Cardiac fibroblast (primary cell): ENCODE data around the gene IQCE.
A peak's percentile ranks its signal among the peaks of the same experiment; 100 is the strongest.

Source experiments
- DNase-seq, 2 donors: peaks; one replicate each; pipeline versions ENCODE4 v3.0.0 to v3.0.0-alpha.2; 2010; ENCODE audit warnings: low read depth in 2 of 2
- H3K4me3 ChIP-seq, 2 donors: replicated peaks in 1 of 2; 1 replicate in 1 of 2; 2 replicates in 1 of 2; pipeline ENCODE4 v1.5.1; 2011; ENCODE audit warnings: low read depth in 2 of 2, low read length in 2 of 2, mild to moderate bottlenecking in 2 of 2, moderate library complexity in 1 of 2
- CTCF ChIP-seq: IDR thresholded peaks from one replicate; pipeline ENCODE4 v1.5.1; 2011; ENCODE audit warnings: low read depth, mild to moderate bottlenecking, low read length, inconsistent platforms

Gene IQCE

GRCh38 chr7:2602406-2603043 is 43.7 kb downstream of the IQCE start:
- no peak for DNase-seq
- no peak for TF ChIP-seq CTCF
- H3K4me3 ChIP-seq = no peak overlapping the region

- TF ChIP-seq CTCF = no peak
- H3K4me3 ChIP-seq = no peak overlapping the region
- DNase-seq = no peak
These were observed 44.5 kb downstream of the IQCE start for GRCh38 chr7:2603044-2603965.

GRCh38 chr7:2604608-2605174 is 45.9 kb downstream of the IQCE start:
- H3K4me3 ChIP-seq = no peak overlapping the region
- no peak for DNase-seq
- no peak for TF ChIP-seq CTCF

GRCh38 chr7:2605608-2606538 is 47.1 kb downstream of the IQCE start:
- H3K4me3 ChIP-seq = no peak overlapping the region
- peak; percentile 4 for TF ChIP-seq CTCF
- DNase-seq = no peak

- no peak overlapping the region for H3K4me3 ChIP-seq
- DNase-seq = no peak
- TF ChIP-seq CTCF = no peak
These were observed 47.8 kb downstream of the IQCE start for GRCh38 chr7:2606539-2606936.
